Sigmoid colon (tissue), 7 donors: ENCODE data around the gene WNT9A. TPM values are rescaled to one million over a fixed set of nuclear protein-coding genes. Genes with fewer than 3 reads are reported as not detected.
"Not testable (repeated sequence)": the region's sequence is repeated elsewhere in the genome, so short reads cannot be mapped to it uniquely, and the experiment has no call there.

Source experiments
- DNase-seq: peaks from one replicate; pipeline ENCODE4 v3.0.0-alpha.2; 2019
- H3K27ac ChIP-seq, 4 donors: fragments of 200-600 bp; sonication (generic); one replicate each; pipeline ENCODE4 v1.5.1; 2016 to 2019; ENCODE audit warnings: mild to moderate bottlenecking in 1 of 4
- H3K27me3 ChIP-seq, 3 donors: fragments of 200-600 bp; sonication (generic); one replicate each; pipeline ENCODE4 v1.5.1; 2019; ENCODE audit warnings: mild to moderate bottlenecking in 1 of 3
- H3K36me3 ChIP-seq, 4 donors: fragments of 200-600 bp; sonication (generic); one replicate each; pipeline ENCODE4 v1.5.1; 2016 to 2019
- H3K4me1 ChIP-seq, 4 donors: fragments of 200-600 bp; sonication (generic); one replicate each; pipeline ENCODE4 v1.5.1; 2017 to 2019
- H3K4me3 ChIP-seq, 4 donors: fragments of 200-600 bp; sonication (generic); one replicate each; pipeline ENCODE4 v1.5.1; 2017 to 2019; ENCODE audit warnings: mild to moderate bottlenecking in 2 of 4, moderate library complexity in 1 of 4
- H3K9me3 ChIP-seq, 4 donors: fragments of 200-600 bp in 3 of 4; sonication (generic) in 3 of 4; one replicate each; pipeline versions ENCODE4 v1.5.1 to v1.6.1; 2013 to 2019
- CTCF ChIP-seq, 4 experiments: fragments of 450-650 bp in 3 of 4; fragments of 200-600 bp in 1 of 4; IDR thresholded peaks; one replicate each; pipeline ENCODE4 v1.5.1; 2016 to 2019; ENCODE audit warnings: antibody characterized with exemption in 4 of 4, mild to moderate bottlenecking in 3 of 4, moderate library complexity in 2 of 4
- EP300 ChIP-seq, 4 donors: sonication (generic); formaldehyde crosslinking; IDR thresholded peaks; one replicate each; pipeline ENCODE4 v1.6.1; 2017; ENCODE audit warnings: antibody characterized with exemption in 4 of 4
- POLR2A ChIP-seq, 2 donors: fragments of 450-650 bp; IDR thresholded peaks; one replicate each; pipeline ENCODE4 v1.6.1; 2016; ENCODE audit warnings: antibody characterized with exemption in 2 of 2, mild to moderate bottlenecking in 2 of 2, moderate library complexity in 2 of 2
- POLR2AphosphoS5 ChIP-seq, 4 donors: sonication (generic); formaldehyde crosslinking; IDR thresholded peaks; one replicate each; pipeline ENCODE4 v1.6.1; 2017; ENCODE audit warnings: antibody characterized with exemption in 4 of 4
- WGBS, 2 donors: extraction: QIAGEN DNeasy Blood & Tissue Kit; methylation state at CpG; one replicate each; pipeline ENCODE4 v1.1.7; 2013; 5-methylcytosine and 5-hydroxymethylcytosine counted together
- intact Hi-C: fragments of 100-400 bp; cut with DNase I; formaldehyde crosslinking; loops from one replicate; pipeline ENCODE4 v1.15.1; 2023
- polyA plus RNA-seq, 3 donors: library from polyadenylated mRNA; stranded (reverse); fragments of 200-250 nt; gene quantifications; one replicate each; pipeline ENCODE4 v1.2.3, GENCODE V29; 2013
- total RNA-seq, 4 donors: library from RNA; depleted of rRNA; stranded (reverse); fragments of >200 nt; gene quantifications; one replicate each; pipeline ENCODE4 v1.1.0, GENCODE V29; 2016
- donor health status: healthy with polysubstance abuse.
- donor health status: Bipolar disorder and iron deficiency.
- donor health status: healthy.

Gene WNT9A
- total and polyA plus RNA-seq, 7 donors, result 0.23 to 25.5 (median 6.4) TPM

GRCh38 chr1:227883073-227883520, 64.6 kb downstream of the WNT9A start:
- WGBS, 2 donors, result 87 to 92% methylated on average over 9 of the region's 9 CpGs
- Histone ChIP-seq H3K4me3 (no peak overlapping the region), H3K9me3 (no peaks in the 10 kb centered on the region), H3K27me3 (no peaks in the 10 kb centered on the region), H3K4me1 (peaks cover 0 to 31% (median 22%) of the 10 kb centered on the region in 4 donors), H3K27ac (no peak overlapping the region), H3K36me3 (no peaks in the 10 kb centered on the region)
- no peak for TF ChIP-seq POLR2AphosphoS5 (IDR thresholded peaks at IDR 0.05)
- TF ChIP-seq POLR2A (IDR thresholded peaks at IDR 0.05), result no peak
- TF ChIP-seq CTCF (IDR thresholded peaks at IDR 0.05), result no peak
- TF ChIP-seq EP300 (IDR thresholded peaks at IDR 0.05), result no peak
- intact Hi-C loops, result loop anchor here (10.0 kb wide), 2 partner anchors 282 to 318 kb away; partner anchors contain the start of genes IBA57 and ZNF678
- peak; percentile 56 for DNase-seq

- H3K9me3 ChIP-seq, result no peaks in the 10 kb centered on the region
- H3K4me1 ChIP-seq, result peaks cover 0 to 5% (median 5%) of the 10 kb centered on the region in 4 donors
- H3K27ac ChIP-seq, result no peak overlapping the region
- no peak for TF ChIP-seq EP300 (IDR thresholded peaks at IDR 0.05)
- TF ChIP-seq CTCF (IDR thresholded peaks at IDR 0.05), result no peak
- no peak for TF ChIP-seq POLR2A (IDR thresholded peaks at IDR 0.05)
- TF ChIP-seq POLR2AphosphoS5 (IDR thresholded peaks at IDR 0.05), result no peak
- no peak for DNase-seq
- H3K36me3 ChIP-seq, result no peaks in the 10 kb centered on the region
- WGBS, 2 donors, result 77 to 82% methylated on average over 4 of the region's 4 CpGs
- intact Hi-C loops, result loop anchor here (10.0 kb wide), 2 partner anchors 284 to 316 kb away; partner anchors contain the start of genes IBA57 and ZNF678
- no peaks in the 10 kb centered on the region for H3K27me3 ChIP-seq
- H3K4me3 ChIP-seq, result no peak overlapping the region
Measured at GRCh38 chr1:227880342-227880924, 67.3 kb downstream of the WNT9A start.

- H3K4me1 ChIP-seq, H3K36me3 ChIP-seq, H3K27me3 ChIP-seq, intact Hi-C loops, H3K27ac ChIP-seq, H3K4me3 ChIP-seq, H3K9me3 ChIP-seq, DNase-seq: not testable (repeated sequence)
- 91 to 99% methylated on average over 3 of the region's 3 CpGs for WGBS, 2 donors
Measured at GRCh38 chr1:227877810-227878209, 69.9 kb downstream of the WNT9A start.

- H3K27me3 ChIP-seq, intact Hi-C loops, H3K27ac ChIP-seq, H3K9me3 ChIP-seq, H3K36me3 ChIP-seq, H3K4me1 ChIP-seq, DNase-seq, H3K4me3 ChIP-seq: not testable (repeated sequence)
- whole genome bisulfite sequencing, 2 donors, result 77 to 84% methylated on average over 5 of the region's 5 CpGs
Measured at GRCh38 chr1:227871892-227872291, 75.8 kb downstream of the WNT9A start.

- 63 to 69% methylated on average over 3 of the region's 3 CpGs for WGBS, 2 donors
- no peaks in the 10 kb centered on the region for H3K27me3 ChIP-seq
Measured at GRCh38 chr1:227870366-227870765, 77.4 kb downstream of the WNT9A start.

More at GRCh38 chr1:227870366-227870765, 77.4 kb downstream of the WNT9A start:
- TF ChIP-seq POLR2AphosphoS5 (IDR thresholded peaks at IDR 0.05) (no peak), POLR2A (IDR thresholded peaks at IDR 0.05) (no peak), EP300 (IDR thresholded peaks at IDR 0.05) (no peak), CTCF (IDR thresholded peaks at IDR 0.05) (no peak)
- peaks cover 0 to under 1% (median 0%) of the 10 kb centered on the region in 4 donors for H3K9me3 ChIP-seq
- no peak overlapping the region for H3K4me3 ChIP-seq
- no peaks in the 10 kb centered on the region for H3K4me1 ChIP-seq
- intact Hi-C loops, result no loop called here
- no peak overlapping the region for H3K27ac ChIP-seq
- DNase-seq, result no peak
- H3K36me3 ChIP-seq, result no peaks in the 10 kb centered on the region
